ENCODE measurements around the gene FURIN.

Gene FURIN

DNA sequence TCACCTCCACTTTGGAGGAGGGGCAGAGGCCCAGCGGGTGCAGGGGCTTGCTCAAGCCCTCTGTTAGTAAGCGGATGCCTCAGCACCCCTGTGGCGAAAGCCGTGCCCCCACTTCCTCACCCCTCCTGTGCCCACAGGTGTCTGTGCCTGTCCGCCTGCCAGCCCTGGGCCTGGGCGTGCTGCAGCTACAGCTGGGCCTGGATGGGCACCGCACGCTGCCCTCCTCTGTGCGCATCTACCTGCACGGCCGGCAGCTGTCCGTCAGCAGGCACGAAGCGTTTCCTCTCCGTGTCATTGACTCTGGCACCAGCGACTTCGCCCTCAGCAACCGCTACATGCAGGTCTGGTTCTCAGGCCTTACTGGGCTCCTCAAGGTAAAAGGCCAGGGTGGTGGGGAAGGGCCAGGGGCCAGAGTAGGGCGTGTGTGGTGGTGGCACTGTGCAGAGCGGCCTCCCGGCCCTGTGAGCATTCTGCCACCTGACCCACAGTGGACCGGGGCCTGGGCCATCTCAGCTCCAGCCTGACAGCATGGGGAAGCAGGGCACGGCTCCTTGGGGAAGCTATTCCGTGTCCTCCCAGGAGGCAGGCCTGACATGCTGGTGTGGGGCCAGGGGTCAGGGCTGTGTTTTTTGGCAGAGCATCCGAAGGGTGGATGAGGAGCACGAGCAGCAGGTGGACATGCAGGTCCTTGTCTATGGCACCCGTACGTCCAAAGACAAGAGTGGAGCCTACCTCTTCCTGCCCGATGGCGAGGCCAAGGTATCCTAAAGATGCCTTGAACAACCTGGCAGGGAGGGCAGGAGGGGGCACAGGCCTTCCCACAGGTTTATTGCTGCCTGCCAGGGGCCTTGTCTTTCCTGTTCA is 43.8 kb downstream of the FURIN start:
- TF ChIP-seq, protein P1, sequence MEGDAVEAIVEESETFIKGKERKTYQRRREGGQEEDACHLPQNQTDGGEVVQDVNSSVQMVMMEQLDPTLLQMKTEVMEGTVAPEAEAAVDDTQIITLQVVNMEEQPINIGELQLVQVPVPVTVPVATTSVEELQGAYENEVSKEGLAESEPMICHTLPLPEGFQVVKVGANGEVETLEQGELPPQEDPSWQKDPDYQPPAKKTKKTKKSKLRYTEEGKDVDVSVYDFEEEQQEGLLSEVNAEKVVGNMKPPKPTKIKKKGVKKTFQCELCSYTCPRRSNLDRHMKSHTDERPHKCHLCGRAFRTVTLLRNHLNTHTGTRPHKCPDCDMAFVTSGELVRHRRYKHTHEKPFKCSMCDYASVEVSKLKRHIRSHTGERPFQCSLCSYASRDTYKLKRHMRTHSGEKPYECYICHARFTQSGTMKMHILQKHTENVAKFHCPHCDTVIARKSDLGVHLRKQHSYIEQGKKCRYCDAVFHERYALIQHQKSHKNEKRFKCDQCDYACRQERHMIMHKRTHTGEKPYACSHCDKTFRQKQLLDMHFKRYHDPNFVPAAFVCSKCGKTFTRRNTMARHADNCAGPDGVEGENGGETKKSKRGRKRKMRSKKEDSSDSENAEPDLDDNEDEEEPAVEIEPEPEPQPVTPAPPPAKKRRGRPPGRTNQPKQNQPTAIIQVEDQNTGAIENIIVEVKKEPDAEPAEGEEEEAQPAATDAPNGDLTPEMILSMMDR (IDR thresholded peaks at IDR 0.05; ENCODE audit: control insufficient read depth, insufficient read depth, low read depth, low read length, missing control alignments), result no peak
- H3K4me3 ChIP-seq (ENCODE audit: control insufficient read depth, low read depth, low read length), result no peak overlapping the region
- DNase-seq (ENCODE audit: low read depth), result no peak

DNA sequence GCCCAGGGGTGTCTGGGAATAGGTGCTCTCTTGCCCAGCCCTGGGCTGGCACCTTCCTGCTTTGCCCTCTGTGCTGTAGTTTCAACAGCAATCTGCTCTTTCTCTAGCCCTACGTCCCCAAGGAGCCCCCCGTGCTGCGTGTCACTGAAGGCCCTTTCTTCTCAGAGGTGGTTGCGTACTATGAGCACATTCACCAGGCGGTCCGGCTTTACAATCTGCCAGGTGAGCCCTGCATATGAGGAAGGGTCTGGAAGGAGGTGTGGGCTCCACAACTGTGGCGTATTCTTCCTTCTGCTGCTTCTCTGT is 44.3 kb downstream of the FURIN start:
- TF ChIP-seq, protein P1 (IDR thresholded peaks at IDR 0.05; ENCODE audit: control insufficient read depth, insufficient read depth, low read depth, low read length, missing control alignments), result no peak
- no peak overlapping the region for H3K4me3 ChIP-seq (ENCODE audit: control insufficient read depth, low read depth, low read length)
- no peak for DNase-seq (ENCODE audit: low read depth)

DNA sequence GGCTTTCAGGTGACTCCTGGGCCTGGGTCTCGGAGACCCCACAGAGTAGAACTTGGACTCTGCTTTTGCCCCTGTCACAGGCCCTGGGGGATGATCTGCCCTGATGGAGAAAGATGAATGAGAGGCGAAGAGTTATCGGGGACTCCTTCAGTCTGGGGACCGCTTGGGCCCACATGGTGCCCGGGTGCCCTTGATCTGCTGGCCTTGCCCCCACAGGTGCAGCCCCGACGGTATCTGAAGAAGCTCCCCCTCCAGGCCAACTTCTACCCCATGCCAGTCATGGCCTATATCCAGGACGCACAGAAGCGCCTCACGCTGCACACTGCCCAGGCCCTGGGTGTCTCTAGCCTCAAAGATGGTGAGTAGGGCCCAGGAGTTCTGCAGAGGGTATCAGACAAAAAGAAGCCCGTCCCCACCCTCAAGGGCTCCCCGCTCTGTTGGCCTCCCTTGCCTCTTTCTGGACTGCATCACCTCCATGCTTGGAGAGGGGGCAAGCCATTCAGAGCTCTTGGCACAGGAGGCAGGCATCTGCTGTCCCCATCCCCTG is 45.1 kb downstream of the FURIN start:
- DNase-seq (ENCODE audit: low read depth), result no peak
- H3K4me3 ChIP-seq (ENCODE audit: control insufficient read depth, low read depth, low read length), result no peak overlapping the region
- TF ChIP-seq, protein P1 (IDR thresholded peaks at IDR 0.05; ENCODE audit: control insufficient read depth, insufficient read depth, low read depth, low read length, missing control alignments), result no peak

DNA sequence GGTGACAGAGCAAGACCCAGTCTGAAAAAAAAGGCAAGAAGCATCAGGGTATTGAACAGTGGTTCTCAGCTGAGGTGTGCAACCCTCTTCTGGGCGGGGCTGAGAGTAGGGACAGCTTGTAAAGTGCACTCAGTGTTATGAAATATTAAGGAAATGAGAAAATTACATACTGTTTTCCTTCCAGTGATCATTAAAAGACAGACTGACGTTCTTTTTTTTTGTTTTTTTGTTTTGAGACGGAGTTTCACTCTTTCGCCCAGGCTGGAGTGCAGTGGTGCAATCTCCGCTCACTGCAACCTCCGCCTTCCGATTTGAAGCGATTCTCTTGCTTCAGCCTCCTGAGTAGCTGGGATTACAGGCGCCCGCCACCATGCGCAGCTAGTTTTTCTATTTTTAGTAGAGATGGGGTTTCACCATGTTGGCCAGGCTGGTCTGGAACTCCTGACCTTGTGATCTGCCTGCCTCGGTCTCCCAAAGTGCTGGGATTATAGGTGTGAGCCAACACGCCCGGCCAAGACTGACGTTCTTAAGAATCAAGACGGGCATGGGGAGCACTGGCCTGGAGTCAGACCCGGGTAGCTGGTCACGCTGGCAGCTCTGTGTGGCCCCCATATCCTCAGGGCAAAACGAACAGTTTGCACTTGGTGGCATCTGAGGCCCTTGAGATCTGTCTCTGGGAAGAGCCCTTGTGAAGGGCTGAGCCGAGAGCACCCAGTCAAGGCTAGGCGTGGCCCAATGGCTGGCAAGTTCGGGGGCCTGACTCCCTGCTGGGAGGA is 46.1 kb downstream of the FURIN start:
- TF ChIP-seq, protein P1 (IDR thresholded peaks at IDR 0.05; ENCODE audit: control insufficient read depth, insufficient read depth, low read depth, low read length, missing control alignments), result no peak
- no peak overlapping the region for H3K4me3 ChIP-seq (ENCODE audit: control insufficient read depth, low read depth, low read length)
- no peak for DNase-seq (ENCODE audit: low read depth)

DNA sequence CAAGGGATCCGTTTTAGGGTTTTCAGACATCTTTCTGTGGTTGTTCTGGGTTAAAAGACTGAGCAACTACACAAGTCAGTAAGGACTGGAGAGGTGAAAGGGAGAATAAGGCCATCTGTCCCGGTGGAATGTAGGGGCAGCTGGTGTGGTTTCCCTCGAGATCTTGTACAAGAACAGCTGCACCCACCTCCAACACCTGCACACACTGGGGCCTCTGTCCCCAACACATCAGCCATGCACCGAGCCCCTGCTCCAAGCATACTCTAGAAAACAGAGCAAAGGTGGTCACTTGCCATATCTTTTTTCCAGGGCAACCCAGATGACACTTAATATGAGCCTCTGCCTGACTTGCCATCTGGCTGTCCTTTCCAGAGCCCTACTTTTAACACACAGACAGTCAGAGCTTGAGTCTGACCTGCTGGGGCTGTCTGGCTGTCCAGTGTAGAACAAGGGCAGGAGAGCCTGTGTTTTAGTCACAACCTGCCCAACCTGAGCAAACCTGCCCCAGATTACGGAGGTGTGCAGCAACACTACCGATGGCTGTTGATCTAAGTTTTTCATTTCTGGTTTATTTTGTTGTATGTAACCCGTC is 46.9 kb downstream of the FURIN start:
- no peak overlapping the region for H3K4me3 ChIP-seq (ENCODE audit: control insufficient read depth, low read depth, low read length)
- DNase-seq (ENCODE audit: low read depth), result no peak
- TF ChIP-seq, protein P1 (IDR thresholded peaks at IDR 0.05; ENCODE audit: control insufficient read depth, insufficient read depth, low read depth, low read length, missing control alignments), result no peak

DNA sequence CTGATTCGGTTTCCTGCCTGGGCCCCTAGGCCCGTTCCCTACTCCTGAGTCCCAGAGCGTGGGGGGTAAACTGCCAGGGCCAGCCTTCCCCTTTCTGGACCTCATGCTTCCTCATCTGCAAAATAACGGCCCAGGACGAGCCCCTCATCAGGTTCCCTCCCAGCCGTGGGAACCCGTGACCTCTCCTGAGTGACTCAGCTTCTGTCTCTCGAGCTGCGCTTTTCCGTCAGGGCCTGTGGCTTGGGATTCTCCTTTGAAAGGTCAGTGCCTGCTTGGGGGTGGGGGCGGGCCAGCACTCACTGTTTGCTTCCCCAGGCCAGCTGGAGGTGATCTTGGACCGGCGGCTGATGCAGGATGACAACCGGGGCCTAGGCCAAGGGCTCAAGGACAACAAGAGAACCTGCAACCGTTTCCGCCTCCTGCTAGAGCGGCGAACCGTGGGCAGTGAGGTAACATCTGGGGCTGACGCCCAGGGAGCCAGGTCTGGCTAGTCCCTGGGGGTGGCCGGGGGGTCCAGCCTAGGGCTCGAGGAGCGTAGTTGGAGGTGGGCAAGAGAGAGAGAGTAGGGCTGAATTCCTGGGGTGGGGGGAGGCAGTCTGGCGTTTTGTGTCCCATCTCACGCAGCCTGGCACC is 47.5 kb downstream of the FURIN start:
- no peak for DNase-seq (ENCODE audit: low read depth)
- TF ChIP-seq, protein P1 (IDR thresholded peaks at IDR 0.05; ENCODE audit: control insufficient read depth, insufficient read depth, low read depth, low read length, missing control alignments), result no peak
- no peak overlapping the region for H3K4me3 ChIP-seq (ENCODE audit: control insufficient read depth, low read depth, low read length)

Data from AG09309 (cell line).